Natural killer cell (primary cell): ENCODE results near the gene PARVA. TPM values are rescaled to one million over a fixed set of nuclear protein-coding genes. Genes with fewer than 3 reads are reported as not detected.

Experiments used
- ATAC-seq, 3 donors: fragments of 150-1000 bp in 2 of 3; fragments of 200-7000 bp in 1 of 3; cut with Tn5 transposase; 1 replicate in 1 of 3; 2 replicates in 2 of 3; pipeline ENCODE4 v1.10.0; 2021; ENCODE audit warnings: mild to moderate bottlenecking in 2 of 3, moderate library complexity in 2 of 3
- DNase-seq, 2 donors: peaks; one replicate each; pipeline versions ENCODE4 v3.0.0 to v3.0.0-alpha.2; 2013 to 2021; ENCODE audit warnings: mixed read lengths in 1 of 2
- H3K27ac ChIP-seq: one replicate; pipeline ENCODE4 v1.5.1; 2013; ENCODE audit warnings: mild to moderate bottlenecking, low read length
- H3K27me3 ChIP-seq: one replicate; pipeline ENCODE4 v1.6.1; 2013; ENCODE audit warnings: low read length; ENCODE audit not compliant: control insufficient read depth, insufficient read depth
- H3K36me3 ChIP-seq: one replicate; pipeline ENCODE4 v1.6.1; 2013; ENCODE audit warnings: low read length; ENCODE audit not compliant: control insufficient read depth, insufficient read depth
- H3K4me1 ChIP-seq: one replicate; pipeline ENCODE4 v1.6.1; 2013; ENCODE audit warnings: low read length; ENCODE audit not compliant: control insufficient read depth, insufficient read depth
- H3K4me3 ChIP-seq: one replicate; pipeline ENCODE4 v1.5.1; 2013; ENCODE audit warnings: low read length
- H3K9me3 ChIP-seq: one replicate; pipeline ENCODE4 v1.6.1; 2013; ENCODE audit warnings: low read length; ENCODE audit not compliant: control insufficient read depth, insufficient read depth
- H3K27ac Mint-ChIP-seq, 2 donors: one replicate each; pipeline ENCODE4 v1.8.0; 2022; ENCODE audit warnings: mild to moderate bottlenecking in 2 of 2, mixed read lengths in 2 of 2, moderate library complexity in 1 of 2
- H3K27me3 Mint-ChIP-seq, 2 donors: one replicate each; pipeline ENCODE4 v1.8.0; 2022; ENCODE audit warnings: low read depth in 2 of 2, mixed read lengths in 2 of 2
- H3K36me3 Mint-ChIP-seq: one replicate; pipeline ENCODE4 v1.8.0; 2022; ENCODE audit warnings: mixed read lengths
- H3K4me1 Mint-ChIP-seq, 2 donors: one replicate each; pipeline ENCODE4 v1.8.0; 2022; ENCODE audit warnings: mixed read lengths in 2 of 2
- H3K4me3 Mint-ChIP-seq: one replicate; pipeline ENCODE4 v1.8.0; 2022; ENCODE audit warnings: mild to moderate bottlenecking, moderate library complexity, mixed read lengths
- H3K9me3 Mint-ChIP-seq, 2 donors: one replicate each; pipeline ENCODE4 v1.8.0; 2022; ENCODE audit warnings: mixed read lengths in 2 of 2
- WGBS: methylation state at CpG from one replicate; pipeline ENCODE4 v1.1.7; 2013; ENCODE audit warnings: missing lambda C conversion rate; ENCODE audit not compliant: insufficient coverage; 5-methylcytosine and 5-hydroxymethylcytosine counted together
- intact Hi-C: fragments of 100-400 bp; cut with micrococcal nuclease; formaldehyde crosslinking; loops from one replicate; pipeline ENCODE4 v1.14.2; 2022
- total RNA-seq, 4 donors: library from RNA; stranded (reverse); fragments of 120-200 nt in 1 of 4; gene quantifications; one replicate each; pipeline versions ENCODE4 v1.2.3 to v1.2.4, GENCODE V29; 2013 to 2022
- TF ChIP-seq, protein P1 (sequence below): fragments of 200-600 bp; IDR thresholded peaks from one replicate; pipeline ENCODE4 v1.8.0; 2022; ENCODE audit warnings: antibody characterized with exemption

Gene PARVA
- total RNA-seq, 3 donors from 2014 or later (not counting 1 experiment from before 2014, with no cell fraction given), result 0.07 to 1.0 TPM; not detected in 1

DNA sequence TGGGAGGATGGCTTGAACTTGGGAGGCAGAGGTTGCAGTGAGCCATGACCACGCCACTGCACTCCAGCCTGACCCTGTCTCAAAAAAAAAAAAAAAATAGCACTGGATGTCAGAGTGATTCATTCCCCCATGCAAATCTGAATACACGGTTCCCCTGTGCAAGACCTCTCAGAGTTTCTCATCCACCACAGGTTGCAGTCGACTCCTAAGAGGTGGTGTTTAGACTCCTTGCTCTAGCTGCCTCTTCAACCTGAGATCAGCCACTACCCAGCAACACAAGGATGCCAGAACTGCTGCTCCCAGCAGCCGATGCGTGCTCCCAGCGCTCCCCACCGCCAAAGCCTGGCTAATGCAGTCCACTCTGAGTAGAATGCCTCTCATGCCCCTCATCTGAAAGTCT lies 97.5 kb downstream of the PARVA start:
- H3K27me3 Mint-ChIP-seq, result peaks cover 12 to 26% of the 10 kb centered on the region in 2 donors
- no peaks in the 10 kb centered on the region for H3K9me3 ChIP-seq
- H3K36me3 ChIP-seq, result no peaks in the 10 kb centered on the region
- H3K4me3 Mint-ChIP-seq, result no peak overlapping the region
- no peak overlapping the region for H3K27ac ChIP-seq
- no peak for ATAC-seq
- TF ChIP-seq, protein P1, sequence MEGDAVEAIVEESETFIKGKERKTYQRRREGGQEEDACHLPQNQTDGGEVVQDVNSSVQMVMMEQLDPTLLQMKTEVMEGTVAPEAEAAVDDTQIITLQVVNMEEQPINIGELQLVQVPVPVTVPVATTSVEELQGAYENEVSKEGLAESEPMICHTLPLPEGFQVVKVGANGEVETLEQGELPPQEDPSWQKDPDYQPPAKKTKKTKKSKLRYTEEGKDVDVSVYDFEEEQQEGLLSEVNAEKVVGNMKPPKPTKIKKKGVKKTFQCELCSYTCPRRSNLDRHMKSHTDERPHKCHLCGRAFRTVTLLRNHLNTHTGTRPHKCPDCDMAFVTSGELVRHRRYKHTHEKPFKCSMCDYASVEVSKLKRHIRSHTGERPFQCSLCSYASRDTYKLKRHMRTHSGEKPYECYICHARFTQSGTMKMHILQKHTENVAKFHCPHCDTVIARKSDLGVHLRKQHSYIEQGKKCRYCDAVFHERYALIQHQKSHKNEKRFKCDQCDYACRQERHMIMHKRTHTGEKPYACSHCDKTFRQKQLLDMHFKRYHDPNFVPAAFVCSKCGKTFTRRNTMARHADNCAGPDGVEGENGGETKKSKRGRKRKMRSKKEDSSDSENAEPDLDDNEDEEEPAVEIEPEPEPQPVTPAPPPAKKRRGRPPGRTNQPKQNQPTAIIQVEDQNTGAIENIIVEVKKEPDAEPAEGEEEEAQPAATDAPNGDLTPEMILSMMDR, result no peak
- H3K4me1 ChIP-seq, result no peaks in the 10 kb centered on the region
- no peaks in the 10 kb centered on the region for H3K36me3 Mint-ChIP-seq
- H3K4me3 ChIP-seq, result no peak overlapping the region
- intact Hi-C loops, result no loop called here
- H3K9me3 Mint-ChIP-seq, result no peaks in the 10 kb centered on the region
- no peaks in the 10 kb centered on the region for H3K27me3 ChIP-seq
- H3K4me1 Mint-ChIP-seq, result no peaks in the 10 kb centered on the region
- H3K27ac Mint-ChIP-seq, result no peak overlapping the region
- DNase-seq, result no peak
- WGBS, result 82% methylated on average over 7 of the region's 7 CpGs

GRCh38 chr11:12478743-12479142 lies 101.4 kb downstream of the PARVA start:
- Mint-ChIP-seq H3K9me3 (no peaks in the 10 kb centered on the region), H3K27ac (no peak overlapping the region), H3K4me1 (no peaks in the 10 kb centered on the region), H3K4me3 (no peak overlapping the region), H3K36me3 (no peaks in the 10 kb centered on the region), H3K27me3 (peaks cover 3 to 26% of the 10 kb centered on the region in 2 donors)
- no peaks in the 10 kb centered on the region for H3K9me3 ChIP-seq
- H3K36me3 ChIP-seq, result no peaks in the 10 kb centered on the region
- intact Hi-C loops, result no loop called here
- no peak overlapping the region for H3K4me3 ChIP-seq
- no peaks in the 10 kb centered on the region for H3K4me1 ChIP-seq
- no peak for ATAC-seq
- no peak for DNase-seq
- TF ChIP-seq, protein P1, result no peak
- no peaks in the 10 kb centered on the region for H3K27me3 ChIP-seq
- 92% methylated on average over 4 of the region's 4 CpGs for WGBS
- H3K27ac ChIP-seq, result no peak overlapping the region

DNA sequence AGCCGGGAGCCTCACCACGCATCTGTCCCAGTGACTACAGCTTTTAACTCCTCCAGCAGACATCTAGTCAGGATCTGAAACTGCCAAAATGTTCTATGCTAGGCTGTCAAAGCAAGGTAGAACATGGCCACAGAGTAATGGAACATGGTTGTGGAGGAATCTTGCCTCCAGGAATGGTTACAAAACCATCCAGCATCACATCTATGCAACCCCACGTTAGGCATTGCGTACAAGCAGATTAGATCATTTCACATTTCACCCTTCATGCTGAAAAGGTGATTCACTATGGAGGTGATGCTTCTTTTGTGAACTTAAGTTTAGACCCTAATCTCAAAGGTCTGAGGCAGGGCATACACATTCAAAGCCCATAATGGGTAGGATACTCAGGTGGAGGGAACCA lies 103.0 kb downstream of the PARVA start:
- no peak overlapping the region for H3K27ac Mint-ChIP-seq

DNA sequence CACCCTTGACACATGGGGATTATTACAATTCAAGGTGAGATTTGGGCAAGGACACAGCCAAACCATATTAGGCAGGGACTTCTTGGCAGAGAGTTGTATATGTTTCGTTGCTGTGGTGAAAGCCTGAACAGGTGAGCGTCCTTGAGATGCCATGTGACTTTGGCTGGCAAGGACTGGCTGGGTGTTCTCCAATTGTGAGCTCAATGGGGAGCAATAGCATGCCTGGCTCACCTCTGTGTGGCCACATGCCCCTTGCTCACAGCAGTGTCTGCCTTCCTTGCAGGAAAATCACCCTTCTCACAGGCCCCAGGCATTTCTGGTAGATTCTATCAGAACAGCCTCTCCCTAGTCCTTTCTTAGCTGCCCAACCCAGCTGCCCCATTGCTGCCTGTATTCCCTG lies 105.5 kb downstream of the PARVA start:
- H3K27me3 ChIP-seq, result no peaks in the 10 kb centered on the region
- Mint-ChIP-seq H3K27ac (no peak overlapping the region), H3K4me1 (no peaks in the 10 kb centered on the region), H3K9me3 (no peaks in the 10 kb centered on the region), H3K4me3 (no peak overlapping the region), H3K27me3 (peaks cover 11 to 13% of the 10 kb centered on the region in 2 donors), H3K36me3 (no peaks in the 10 kb centered on the region)
- 85% methylated on average over 2 of the region's 2 CpGs for WGBS
- no peaks in the 10 kb centered on the region for H3K36me3 ChIP-seq
- TF ChIP-seq, protein P1, result no peak
- H3K4me3 ChIP-seq, result no peak overlapping the region
- no peak overlapping the region for H3K27ac ChIP-seq
- H3K9me3 ChIP-seq, result no peaks in the 10 kb centered on the region
- DNase-seq (no peak), ATAC-seq (no peak)
- no peaks in the 10 kb centered on the region for H3K4me1 ChIP-seq
- intact Hi-C loops, result no loop called here

More for the DNA sequence above, 103.0 kb downstream of the PARVA start:
- WGBS, result 95% methylated on average over 2 of the region's 4 CpGs
- Mint-ChIP-seq H3K4me3 (no peak overlapping the region), H3K27me3 (peaks cover 6 to 20% of the 10 kb centered on the region in 2 donors), H3K36me3 (no peaks in the 10 kb centered on the region), H3K9me3 (no peaks in the 10 kb centered on the region), H3K4me1 (no peaks in the 10 kb centered on the region)
- intact Hi-C loops, result no loop called here
- no peaks in the 10 kb centered on the region for H3K4me1 ChIP-seq
- DNase-seq, result no peak
- no peaks in the 10 kb centered on the region for H3K9me3 ChIP-seq
- no peak for ATAC-seq
- no peaks in the 10 kb centered on the region for H3K36me3 ChIP-seq
- TF ChIP-seq, protein P1, result no peak
- H3K4me3 ChIP-seq, result no peak overlapping the region
- H3K27me3 ChIP-seq, result no peaks in the 10 kb centered on the region
- H3K27ac ChIP-seq, result no peak overlapping the region
